HEK293 (cell line): Measurements from ENCODE around the gene MPV17.

ENCODE experiments used
- GLI4 ChIP-seq: fragments of 450-650 bp; formaldehyde crosslinking; IDR thresholded peaks from 2 replicates; pipeline ENCODE4 v1.5.1; 2016; ENCODE audit warnings: missing biosample characterization, missing genetic modification characterization
- HOXA7 ChIP-seq: sonication (generic); formaldehyde crosslinking; IDR thresholded peaks from 2 replicates; pipeline ENCODE4 v1.8.1; 2022; ENCODE audit warnings: missing genetic modification reagents, borderline replicate concordance
- HOXC10 ChIP-seq: sonication (generic); formaldehyde crosslinking; IDR thresholded peaks from 2 replicates; pipeline ENCODE4 v1.8.1; 2023; ENCODE audit warnings: mild to moderate bottlenecking, missing genetic modification reagents
- MYNN ChIP-seq: fragments of 450-650 bp; formaldehyde crosslinking; IDR thresholded peaks from 2 replicates; pipeline ENCODE4 v1.5.1; 2016; ENCODE audit warnings: missing biosample characterization, missing genetic modification characterization, borderline replicate concordance
- REPIN1 ChIP-seq: fragments of 450-650 bp; formaldehyde crosslinking; IDR thresholded peaks from 2 replicates; pipeline ENCODE4 v1.5.1; 2017; ENCODE audit warnings: missing biosample characterization, missing genetic modification characterization, low read depth
- SETDB1 ChIP-seq: IDR thresholded peaks from one replicate; pipeline ENCODE4 v1.6.1; 2017; ENCODE audit warnings: mild to moderate bottlenecking, low read length, moderate library complexity, mixed read lengths; ENCODE audit not compliant: insufficient read length
- ZBTB48 ChIP-seq: fragments of 450-650 bp; formaldehyde crosslinking; IDR thresholded peaks from 2 replicates; pipeline ENCODE4 v1.5.1; 2016; ENCODE audit warnings: missing biosample characterization, missing genetic modification characterization
- ZFP3 ChIP-seq: fragments of 450-650 bp; formaldehyde crosslinking; IDR thresholded peaks from 2 replicates; pipeline ENCODE4 v1.5.1; 2016; ENCODE audit warnings: low read depth, missing biosample characterization, missing genetic modification characterization
- ZIC2 ChIP-seq: fragments of 450-650 bp; formaldehyde crosslinking; IDR thresholded peaks from 2 replicates; pipeline ENCODE4 v1.5.1; 2016; ENCODE audit warnings: missing biosample characterization, missing genetic modification characterization
- ZNF132 ChIP-seq: fragments of 450-650 bp; formaldehyde crosslinking; IDR thresholded peaks from 2 replicates; pipeline ENCODE4 v1.5.1; 2017; ENCODE audit warnings: missing biosample characterization, missing genetic modification characterization, borderline replicate concordance
- ZNF138 ChIP-seq: fragments of 450-650 bp; formaldehyde crosslinking; IDR thresholded peaks from 2 replicates; pipeline ENCODE4 v1.5.1; 2016; ENCODE audit warnings: missing biosample characterization, missing genetic modification characterization, borderline replicate concordance
- ZNF2 ChIP-seq: fragments of 450-650 bp; formaldehyde crosslinking; IDR thresholded peaks from 2 replicates; pipeline ENCODE4 v1.5.1; 2016; ENCODE audit warnings: missing biosample characterization, missing genetic modification characterization
- ZNF214 ChIP-seq: fragments of 450-650 bp; formaldehyde crosslinking; IDR thresholded peaks from 2 replicates; pipeline ENCODE4 v1.5.1; 2017; ENCODE audit warnings: missing biosample characterization, mild to moderate bottlenecking, missing genetic modification characterization, borderline replicate concordance
- ZNF23 ChIP-seq: fragments of 450-650 bp; formaldehyde crosslinking; IDR thresholded peaks from 2 replicates; pipeline ENCODE4 v1.5.1; 2016; ENCODE audit warnings: missing biosample characterization, missing genetic modification characterization, borderline replicate concordance
- ZNF274 ChIP-seq, 2 experiments: fragments of 200-500 bp in 1 of 2; fragments of 450-650 bp in 1 of 2; sonication (Bioruptor generic) in 1 of 2; formaldehyde crosslinking in 1 of 2; IDR thresholded peaks; 2 replicates each; pipeline versions ENCODE4 v1.5.1 to v1.6.1; 2014 to 2016; ENCODE audit warnings: borderline replicate concordance in 1 of 2, inconsistent platforms in 1 of 2, low read length in 1 of 2, missing biosample characterization in 1 of 2, missing genetic modification characterization in 1 of 2
- ZNF292 ChIP-seq: fragments of 450-650 bp; formaldehyde crosslinking; IDR thresholded peaks from 2 replicates; pipeline ENCODE4 v1.5.1; 2016; ENCODE audit warnings: low read depth, missing biosample characterization, missing genetic modification characterization, borderline replicate concordance
- ZNF354C ChIP-seq: fragments of 450-650 bp; formaldehyde crosslinking; IDR thresholded peaks from 2 replicates; pipeline ENCODE4 v1.5.1; 2016; ENCODE audit warnings: missing biosample characterization, missing genetic modification characterization, low read depth, borderline replicate concordance
- ZNF423 ChIP-seq: fragments of 450-650 bp; formaldehyde crosslinking; IDR thresholded peaks from 2 replicates; pipeline ENCODE4 v1.5.1; 2016; ENCODE audit warnings: missing biosample characterization, missing genetic modification characterization
- ZNF426 ChIP-seq: fragments of 450-650 bp; formaldehyde crosslinking; IDR thresholded peaks from 2 replicates; pipeline ENCODE4 v1.5.1; 2017; ENCODE audit warnings: missing biosample characterization, missing genetic modification characterization, mild to moderate bottlenecking, inconsistent platforms, moderate library complexity
- ZNF473 ChIP-seq: fragments of 450-650 bp; formaldehyde crosslinking; IDR thresholded peaks from 2 replicates; pipeline ENCODE4 v1.5.1; 2017; ENCODE audit warnings: missing biosample characterization, missing genetic modification characterization
- ZNF558 ChIP-seq: fragments of 450-650 bp; formaldehyde crosslinking; IDR thresholded peaks from 2 replicates; pipeline ENCODE4 v1.5.1; 2016; ENCODE audit warnings: missing biosample characterization, missing genetic modification characterization
- ZNF571 ChIP-seq: fragments of 450-650 bp; formaldehyde crosslinking; IDR thresholded peaks from 2 replicates; pipeline ENCODE4 v1.5.0; 2017; ENCODE audit warnings: missing biosample characterization, missing genetic modification characterization
- ZNF623 ChIP-seq: fragments of 450-650 bp; formaldehyde crosslinking; IDR thresholded peaks from 2 replicates; pipeline ENCODE4 v1.5.1; 2016; ENCODE audit warnings: missing biosample characterization, missing genetic modification characterization
- ZNF629 ChIP-seq: fragments of 450-650 bp; formaldehyde crosslinking; IDR thresholded peaks from 2 replicates; pipeline ENCODE4 v1.5.1; 2017; ENCODE audit warnings: missing biosample characterization, missing genetic modification characterization
- ZNF658 ChIP-seq: fragments of 450-650 bp; formaldehyde crosslinking; IDR thresholded peaks from 2 replicates; pipeline ENCODE4; 2016; ENCODE audit warnings: missing biosample characterization, missing genetic modification characterization
- ZNF660 ChIP-seq: fragments of 450-650 bp; IDR thresholded peaks from 2 replicates; pipeline ENCODE4 v1.5.1; 2018; ENCODE audit warnings: missing biosample characterization, mild to moderate bottlenecking, missing genetic modification characterization
- ZNF670 ChIP-seq: fragments of 450-650 bp; formaldehyde crosslinking; IDR thresholded peaks from 2 replicates; pipeline ENCODE4 v1.5.1; 2016; ENCODE audit warnings: missing biosample characterization, missing genetic modification characterization, low read depth
- ZNF843 ChIP-seq: fragments of 450-650 bp; formaldehyde crosslinking; IDR thresholded peaks from 2 replicates; pipeline ENCODE4 v1.5.1; 2016; ENCODE audit warnings: missing biosample characterization, missing genetic modification characterization
- TF ChIP-seq, protein P1 (sequence below): fragments of 450-650 bp; formaldehyde crosslinking; IDR thresholded peaks from 2 replicates; pipeline ENCODE4 v1.5.1; 2016; ENCODE audit warnings: missing biosample characterization, missing genetic modification characterization
- TF ChIP-seq, protein P2 (sequence below): fragments of 450-650 bp; formaldehyde crosslinking; IDR thresholded peaks from 2 replicates; pipeline ENCODE4 v1.5.1; 2016; ENCODE audit warnings: missing biosample characterization, missing genetic modification characterization
- TF ChIP-seq, protein P3 (sequence below): fragments of 450-650 bp; IDR thresholded peaks from 2 replicates; pipeline ENCODE4 v1.5.1; 2018; ENCODE audit warnings: missing biosample characterization, missing genetic modification characterization
- TF ChIP-seq, protein P4 (sequence below): fragments of 450-650 bp; formaldehyde crosslinking; IDR thresholded peaks from 2 replicates; pipeline ENCODE4; 2016; ENCODE audit warnings: missing biosample characterization, missing genetic modification characterization
- TF ChIP-seq, protein P5 (sequence below): fragments of 450-650 bp; formaldehyde crosslinking; IDR thresholded peaks from 2 replicates; pipeline ENCODE4 v1.5.1; 2017; ENCODE audit warnings: missing biosample characterization, missing genetic modification characterization

The MPV17 gene

DNA sequence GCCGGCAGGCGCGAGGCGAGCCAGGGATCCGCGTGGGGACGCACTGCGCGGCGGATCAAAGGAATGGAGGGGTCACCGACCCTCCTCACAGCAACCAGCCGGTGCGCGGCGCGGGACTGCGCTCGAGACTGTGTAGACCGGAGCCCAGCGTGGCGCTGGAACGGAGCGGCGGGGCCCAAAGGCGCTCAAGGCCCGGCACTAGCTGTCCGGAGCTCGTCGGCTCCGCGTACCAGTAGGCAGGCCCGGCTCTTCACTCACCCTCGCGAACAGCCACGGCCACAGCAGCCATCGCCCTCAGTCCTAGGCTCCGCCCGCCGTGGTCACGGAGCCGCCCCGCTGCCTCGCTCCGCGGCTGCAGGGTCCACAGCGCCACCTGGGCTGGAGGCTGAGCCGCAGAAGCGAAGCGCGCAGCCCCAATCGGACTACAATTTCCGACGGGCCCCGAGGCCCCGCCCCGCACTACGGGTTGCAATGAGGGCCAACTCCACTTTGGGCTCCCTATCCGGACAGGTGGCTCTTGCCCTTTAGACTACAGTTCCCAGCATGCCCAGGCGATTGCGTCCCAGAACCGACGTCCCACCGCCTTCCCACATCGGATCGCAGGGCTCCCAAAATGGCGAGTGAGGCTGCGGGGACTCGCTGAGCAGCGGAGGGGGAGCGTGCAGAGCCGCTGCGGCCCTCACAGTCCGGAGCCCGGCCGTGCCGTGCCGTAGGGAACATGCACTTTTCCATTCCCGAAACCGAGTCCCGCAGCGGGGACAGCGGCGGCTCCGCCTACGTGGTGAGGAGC is 47.3 kb upstream of the MPV17 start, which contains the start of the genes EIF2B4 and SNX17 (continued):
- TF ChIP-seq, protein P1, sequence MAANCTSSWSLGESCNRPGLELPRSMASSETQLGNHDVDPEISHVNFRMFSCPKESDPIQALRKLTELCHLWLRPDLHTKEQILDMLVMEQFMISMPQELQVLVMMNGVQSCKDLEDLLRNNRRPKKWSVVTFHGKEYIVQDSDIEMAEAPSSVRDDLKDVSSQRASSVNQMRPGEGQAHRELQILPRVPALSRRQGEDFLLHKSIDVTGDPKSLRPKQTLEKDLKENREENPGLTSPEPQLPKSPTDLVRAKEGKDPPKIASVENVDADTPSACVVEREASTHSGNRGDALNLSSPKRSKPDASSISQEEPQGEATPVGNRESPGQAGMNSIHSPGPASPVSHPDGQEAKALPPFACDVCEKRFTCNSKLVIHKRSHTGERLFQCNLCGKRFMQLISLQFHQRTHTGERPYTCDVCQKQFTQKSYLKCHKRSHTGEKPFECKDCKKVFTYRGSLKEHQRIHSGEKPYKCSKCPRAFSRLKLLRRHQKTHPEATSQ, result no peak
- TF ChIP-seq ZNF623 (tag by site-specific recombination), result no peak
- TF ChIP-seq ZNF558 (tag by site-specific recombination), result no peak; the same call in 1 of the 2 replicates
- peak; percentile 61; the same call in 1 of the 2 replicates for TF ChIP-seq ZNF660 (tag by site-specific recombination)
- TF ChIP-seq ZNF473 (tag by site-specific recombination), result no peak
- TF ChIP-seq, protein P2, sequence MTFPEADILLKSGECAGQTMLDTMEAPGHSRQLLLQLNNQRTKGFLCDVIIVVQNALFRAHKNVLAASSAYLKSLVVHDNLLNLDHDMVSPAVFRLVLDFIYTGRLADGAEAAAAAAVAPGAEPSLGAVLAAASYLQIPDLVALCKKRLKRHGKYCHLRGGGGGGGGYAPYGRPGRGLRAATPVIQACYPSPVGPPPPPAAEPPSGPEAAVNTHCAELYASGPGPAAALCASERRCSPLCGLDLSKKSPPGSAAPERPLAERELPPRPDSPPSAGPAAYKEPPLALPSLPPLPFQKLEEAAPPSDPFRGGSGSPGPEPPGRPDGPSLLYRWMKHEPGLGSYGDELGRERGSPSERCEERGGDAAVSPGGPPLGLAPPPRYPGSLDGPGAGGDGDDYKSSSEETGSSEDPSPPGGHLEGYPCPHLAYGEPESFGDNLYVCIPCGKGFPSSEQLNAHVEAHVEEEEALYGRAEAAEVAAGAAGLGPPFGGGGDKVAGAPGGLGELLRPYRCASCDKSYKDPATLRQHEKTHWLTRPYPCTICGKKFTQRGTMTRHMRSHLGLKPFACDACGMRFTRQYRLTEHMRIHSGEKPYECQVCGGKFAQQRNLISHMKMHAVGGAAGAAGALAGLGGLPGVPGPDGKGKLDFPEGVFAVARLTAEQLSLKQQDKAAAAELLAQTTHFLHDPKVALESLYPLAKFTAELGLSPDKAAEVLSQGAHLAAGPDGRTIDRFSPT (tag by site-specific recombination), result peak; percentile 45; the same call in 1 of the 2 replicates
- TF ChIP-seq, protein P3, sequence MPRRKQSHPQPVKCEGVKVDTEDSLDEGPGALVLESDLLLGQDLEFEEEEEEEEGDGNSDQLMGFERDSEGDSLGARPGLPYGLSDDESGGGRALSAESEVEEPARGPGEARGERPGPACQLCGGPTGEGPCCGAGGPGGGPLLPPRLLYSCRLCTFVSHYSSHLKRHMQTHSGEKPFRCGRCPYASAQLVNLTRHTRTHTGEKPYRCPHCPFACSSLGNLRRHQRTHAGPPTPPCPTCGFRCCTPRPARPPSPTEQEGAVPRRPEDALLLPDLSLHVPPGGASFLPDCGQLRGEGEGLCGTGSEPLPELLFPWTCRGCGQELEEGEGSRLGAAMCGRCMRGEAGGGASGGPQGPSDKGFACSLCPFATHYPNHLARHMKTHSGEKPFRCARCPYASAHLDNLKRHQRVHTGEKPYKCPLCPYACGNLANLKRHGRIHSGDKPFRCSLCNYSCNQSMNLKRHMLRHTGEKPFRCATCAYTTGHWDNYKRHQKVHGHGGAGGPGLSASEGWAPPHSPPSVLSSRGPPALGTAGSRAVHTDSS, result no peak
- no peak for TF ChIP-seq ZNF138 (tag by site-specific recombination)
- no peak for TF ChIP-seq ZNF354C (tag by site-specific recombination)
- TF ChIP-seq ZNF132 (tag by site-specific recombination), result no peak
- no peak for TF ChIP-seq ZNF292 (tag by site-specific recombination)
- TF ChIP-seq, protein P4, sequence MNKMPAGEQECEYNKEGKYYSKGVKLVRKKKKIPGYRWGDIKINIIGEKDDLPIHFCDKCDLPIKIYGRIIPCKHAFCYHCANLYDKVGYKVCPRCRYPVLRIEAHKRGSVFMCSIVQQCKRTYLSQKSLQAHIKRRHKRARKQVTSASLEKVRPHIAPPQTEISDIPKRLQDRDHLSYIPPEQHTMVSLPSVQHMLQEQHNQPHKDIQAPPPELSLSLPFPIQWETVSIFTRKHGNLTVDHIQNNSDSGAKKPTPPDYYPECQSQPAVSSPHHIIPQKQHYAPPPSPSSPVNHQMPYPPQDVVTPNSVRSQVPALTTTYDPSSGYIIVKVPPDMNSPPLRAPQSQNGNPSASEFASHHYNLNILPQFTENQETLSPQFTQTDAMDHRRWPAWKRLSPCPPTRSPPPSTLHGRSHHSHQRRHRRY, result no peak
- TF ChIP-seq ZFP3, result no peak
- TF ChIP-seq ZIC2 (tag by site-specific recombination), result peak; percentile 51; the same call in 1 of the 2 replicates
- TF ChIP-seq ZNF426 (tag by site-specific recombination), result no peak
- no peak for TF ChIP-seq ZNF214 (tag by site-specific recombination)
- no peak for TF ChIP-seq HOXC10 (CRISPR knock-in tag)
- TF ChIP-seq REPIN1, result no peak; the same call in 1 of the 2 replicates
- no peak for TF ChIP-seq SETDB1
- TF ChIP-seq ZNF274 (IDR thresholded peaks at IDR 0.05; ENCODE audit: low read length), result no peak
- TF ChIP-seq ZNF274 (tag by site-specific recombination; IDR thresholded peaks at IDR 0.05; ENCODE audit: borderline replicate concordance), result no peak
- no peak for TF ChIP-seq HOXA7 (CRISPR knock-in tag)
- TF ChIP-seq ZNF423 (tag by site-specific recombination), result no peak; the same call in 1 of the 2 replicates
- TF ChIP-seq ZNF23 (tag by site-specific recombination), result no peak
- TF ChIP-seq ZBTB48 (tag by site-specific recombination), result peak; percentile 64
- TF ChIP-seq, protein P5, sequence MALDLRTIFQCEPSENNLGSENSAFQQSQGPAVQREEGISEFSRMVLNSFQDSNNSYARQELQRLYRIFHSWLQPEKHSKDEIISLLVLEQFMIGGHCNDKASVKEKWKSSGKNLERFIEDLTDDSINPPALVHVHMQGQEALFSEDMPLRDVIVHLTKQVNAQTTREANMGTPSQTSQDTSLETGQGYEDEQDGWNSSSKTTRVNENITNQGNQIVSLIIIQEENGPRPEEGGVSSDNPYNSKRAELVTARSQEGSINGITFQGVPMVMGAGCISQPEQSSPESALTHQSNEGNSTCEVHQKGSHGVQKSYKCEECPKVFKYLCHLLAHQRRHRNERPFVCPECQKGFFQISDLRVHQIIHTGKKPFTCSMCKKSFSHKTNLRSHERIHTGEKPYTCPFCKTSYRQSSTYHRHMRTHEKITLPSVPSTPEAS, result peak; percentile 41
- TF ChIP-seq ZNF658 (tag by site-specific recombination), result no peak
- 0 out of 2 replicates have a peak, but pooled peaks have one; percentile 15 for TF ChIP-seq MYNN (tag by site-specific recombination)
- TF ChIP-seq ZNF571 (tag by site-specific recombination), result no peak
- peak; percentile 82 for TF ChIP-seq ZNF629
- 0 out of 2 replicates have a peak, but pooled peaks have one; percentile 40 for TF ChIP-seq ZNF843 (tag by site-specific recombination)
- peak; percentile 100 for TF ChIP-seq ZNF2 (tag by site-specific recombination)
- TF ChIP-seq ZNF670 (tag by site-specific recombination), result no peak
- TF ChIP-seq GLI4 (tag by site-specific recombination), result no peak
